Stimulated activated naive CD8-positive, alpha-beta T cell treated with anti-CD3 and anti-CD28 coated beads, Interleukin-15, Interleukin-2, amounts not matched to agents 100 ng/mL and 50 ng/mL, for 24 hours (primary cell): ENCODE data around the gene FLACC1.
"Not testable (repeated sequence)": the region's sequence is repeated elsewhere in the genome, so short reads cannot be mapped to it uniquely, and the experiment has no call there.

ENCODE experiments used
- H3K27ac Mint-ChIP-seq: one replicate; pipeline ENCODE4 v1.8.0; 2021; ENCODE audit warnings: mild to moderate bottlenecking, mixed read lengths
- H3K27me3 Mint-ChIP-seq: one replicate; pipeline ENCODE4 v1.8.0; 2021; ENCODE audit warnings: mixed read lengths
- H3K36me3 Mint-ChIP-seq: one replicate; pipeline ENCODE4 v1.8.0; 2021; ENCODE audit warnings: low read depth, mixed read lengths
- H3K4me1 Mint-ChIP-seq: one replicate; pipeline ENCODE4 v1.8.0; 2021; ENCODE audit warnings: low read depth, mixed read lengths
- H3K4me3 Mint-ChIP-seq: one replicate; pipeline ENCODE4 v1.8.0; 2021; ENCODE audit warnings: mild to moderate bottlenecking, mixed read lengths
- H3K9me3 Mint-ChIP-seq: one replicate; pipeline ENCODE4 v1.8.0; 2021; ENCODE audit warnings: mixed read lengths

Gene FLACC1

DNA sequence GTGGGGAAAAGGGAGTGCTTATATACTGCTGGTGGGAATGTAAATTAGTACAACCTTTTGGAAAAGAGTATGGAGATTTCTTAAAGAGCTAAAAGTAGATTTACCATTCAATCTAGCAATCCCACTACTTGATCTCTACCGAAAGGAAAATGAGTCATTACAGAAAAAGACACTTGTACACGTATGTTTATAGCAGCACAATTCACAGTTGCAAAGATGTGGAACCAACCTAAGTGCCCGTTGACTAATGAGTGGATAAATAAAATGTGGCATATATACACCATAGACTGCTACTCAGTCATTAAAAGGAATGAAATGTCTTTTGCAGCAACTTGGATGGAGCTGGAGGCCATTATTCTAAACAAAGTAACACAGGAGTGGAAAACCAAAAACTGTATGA is 29.5 kb downstream of the FLACC1 start:
- H3K27me3 Mint-ChIP-seq, result no peaks in the 10 kb centered on the region
- H3K9me3 Mint-ChIP-seq, result peaks cover 14% of the 10 kb centered on the region
- peaks cover 25% of the 10 kb centered on the region for H3K36me3 Mint-ChIP-seq
- no peak overlapping the region for H3K27ac Mint-ChIP-seq
- H3K4me1 Mint-ChIP-seq, result peaks cover 4% of the 10 kb centered on the region
- H3K4me3 Mint-ChIP-seq, result no peak overlapping the region

DNA sequence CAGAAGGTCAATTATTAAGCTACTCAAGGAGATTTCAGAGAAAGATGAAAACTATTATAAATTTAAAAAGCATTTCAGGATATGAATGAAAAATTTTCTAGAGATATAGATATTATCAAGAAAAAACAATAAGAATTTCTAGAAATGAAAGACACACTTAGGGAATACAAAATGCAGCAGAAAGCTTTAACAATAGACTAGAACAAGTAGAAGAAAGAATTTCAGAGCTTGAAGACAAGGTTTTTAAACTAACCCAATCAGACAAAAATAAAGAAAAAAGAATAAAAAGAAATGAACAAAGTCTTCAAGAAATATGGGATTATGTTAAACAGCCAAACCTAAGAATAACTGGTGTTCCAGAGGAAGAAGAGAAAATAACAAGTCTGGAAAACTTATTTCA is 34.4 kb downstream of the FLACC1 start:
- peaks cover 2% of the 10 kb centered on the region for H3K4me1 Mint-ChIP-seq
- no peak overlapping the region for H3K27ac Mint-ChIP-seq
- H3K27me3 Mint-ChIP-seq, result no peaks in the 10 kb centered on the region
- H3K36me3 Mint-ChIP-seq, result peaks cover 47% of the 10 kb centered on the region
- no peak overlapping the region for H3K4me3 Mint-ChIP-seq
- peaks cover 29% of the 10 kb centered on the region for H3K9me3 Mint-ChIP-seq

DNA sequence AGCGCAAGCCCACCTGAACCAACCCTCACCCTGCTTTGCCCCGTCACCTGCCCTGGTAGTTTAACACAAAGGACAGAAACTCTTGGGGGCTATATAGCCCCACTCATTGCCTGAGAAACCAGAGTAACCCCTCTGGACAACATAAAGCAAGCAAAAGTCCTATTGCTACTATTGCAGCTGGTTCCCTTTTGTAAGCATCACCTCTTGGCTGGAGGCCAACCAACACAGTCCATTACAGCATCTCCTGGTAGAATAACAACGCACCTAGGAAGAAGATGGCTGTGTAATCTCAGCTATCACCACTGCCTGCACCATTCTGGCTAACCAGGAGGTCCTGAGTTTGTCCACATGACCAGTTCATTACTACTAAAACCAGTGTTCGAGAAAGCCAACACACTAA is 36.4 kb downstream of the FLACC1 start:
- Mint-ChIP-seq H3K36me3 (peaks cover 48% of the 10 kb centered on the region), H3K27ac (no peak overlapping the region), H3K27me3 (no peaks in the 10 kb centered on the region), H3K4me3 (no peak overlapping the region), H3K9me3 (peaks cover 25% of the 10 kb centered on the region), H3K4me1 (no peaks in the 10 kb centered on the region)

DNA sequence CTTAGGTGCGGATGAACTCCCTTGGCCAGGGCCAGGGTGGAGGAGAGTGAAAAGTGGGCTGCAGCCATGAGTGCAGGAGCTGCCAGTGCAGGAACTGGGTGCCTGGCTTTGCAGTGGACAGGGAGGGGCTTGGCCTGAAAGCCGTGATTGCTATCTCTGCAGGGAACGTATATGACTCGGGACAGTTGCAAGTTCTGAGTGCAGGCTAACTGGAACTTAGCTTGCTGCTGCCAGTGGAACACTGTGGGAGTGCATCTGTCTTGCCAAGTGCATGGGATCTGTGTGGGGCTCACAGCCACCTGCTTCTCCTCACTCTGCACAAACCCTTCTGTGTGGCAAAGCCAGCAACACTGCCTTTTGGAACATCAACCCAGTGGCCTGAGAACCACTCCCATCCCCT is 36.9 kb downstream of the FLACC1 start:
- no peak overlapping the region for H3K27ac Mint-ChIP-seq
- no peaks in the 10 kb centered on the region for H3K4me1 Mint-ChIP-seq
- H3K36me3 Mint-ChIP-seq, result peaks cover 48% of the 10 kb centered on the region
- H3K27me3 Mint-ChIP-seq, result no peaks in the 10 kb centered on the region
- peaks cover 25% of the 10 kb centered on the region for H3K9me3 Mint-ChIP-seq
- H3K4me3 Mint-ChIP-seq, result no peak overlapping the region

DNA sequence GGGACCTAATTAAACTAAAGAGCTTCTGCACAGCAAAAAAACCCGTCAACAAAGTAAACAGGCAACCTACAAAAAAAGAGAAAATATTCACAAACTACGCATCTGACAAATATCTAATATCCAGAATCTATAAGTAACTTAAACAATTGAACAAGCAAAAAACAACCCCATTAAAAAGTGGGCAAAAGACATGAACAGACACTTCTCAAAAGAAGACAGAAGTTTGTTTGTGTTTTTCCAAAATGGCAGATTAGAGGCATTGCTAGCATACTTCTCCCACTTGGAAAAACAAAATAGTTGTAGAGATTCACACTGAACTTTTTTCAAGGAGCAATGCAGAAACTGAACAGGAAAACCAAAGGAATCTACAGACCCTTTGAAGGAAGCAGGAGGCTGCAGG is 37.6 kb downstream of the FLACC1 start:
- H3K9me3 Mint-ChIP-seq, result peaks cover 25% of the 10 kb centered on the region
- H3K4me1 Mint-ChIP-seq, result no peaks in the 10 kb centered on the region
- no peak overlapping the region for H3K27ac Mint-ChIP-seq
- H3K4me3 Mint-ChIP-seq, result no peak overlapping the region
- H3K27me3 Mint-ChIP-seq, result no peaks in the 10 kb centered on the region
- H3K36me3 Mint-ChIP-seq, result peaks cover 47% of the 10 kb centered on the region

DNA sequence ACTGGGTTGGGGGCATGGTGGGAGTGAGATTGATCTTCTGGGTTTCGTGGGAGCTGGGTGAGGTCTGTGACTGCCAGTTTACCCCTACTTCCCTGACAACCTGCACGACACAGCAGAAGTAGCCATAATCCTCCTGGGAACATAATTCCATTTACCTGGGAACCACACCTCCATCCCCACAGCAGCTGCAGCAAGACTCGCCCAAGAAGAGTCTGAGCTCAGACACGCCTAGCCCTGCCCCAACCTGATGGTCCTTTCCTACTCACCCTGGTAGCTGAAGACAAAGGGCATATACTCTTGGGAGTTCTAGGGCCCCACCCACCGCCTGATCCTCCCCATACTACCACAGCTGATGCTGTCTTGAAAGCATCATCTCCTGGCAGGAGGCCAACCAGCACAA is 43.8 kb downstream of the FLACC1 start:
- Mint-ChIP-seq H3K9me3 (peaks cover 24% of the 10 kb centered on the region), H3K27me3 (no peaks in the 10 kb centered on the region), H3K36me3 (peaks cover 54% of the 10 kb centered on the region), H3K27ac (no peak overlapping the region), H3K4me3 (no peak overlapping the region), H3K4me1 (no peaks in the 10 kb centered on the region)

DNA sequence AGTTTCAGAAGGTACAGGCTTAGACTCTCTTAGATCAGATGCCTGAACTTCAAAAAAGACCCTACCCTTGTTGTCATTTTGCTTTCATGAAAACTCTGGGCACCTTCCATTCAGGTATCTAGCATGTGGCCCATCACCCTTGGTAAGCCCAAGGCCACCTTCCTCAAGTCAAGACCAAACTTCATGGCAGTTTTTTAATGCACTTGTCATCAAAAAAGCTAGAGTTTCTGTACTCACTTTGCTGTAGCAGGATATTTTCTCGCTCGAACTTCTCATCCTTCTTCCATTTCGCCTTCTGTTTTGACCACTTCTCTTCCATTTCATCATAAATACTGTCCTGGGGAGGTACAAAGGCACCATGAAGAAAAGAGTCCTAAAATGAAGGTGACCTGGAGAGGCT is 48.2 kb downstream of the FLACC1 start:
- Mint-ChIP-seq H3K27ac (no peak overlapping the region), H3K9me3 (peaks cover 19% of the 10 kb centered on the region), H3K36me3 (peaks cover 62% of the 10 kb centered on the region), H3K27me3 (no peaks in the 10 kb centered on the region), H3K4me1 (no peaks in the 10 kb centered on the region), H3K4me3 (no peak overlapping the region)

DNA sequence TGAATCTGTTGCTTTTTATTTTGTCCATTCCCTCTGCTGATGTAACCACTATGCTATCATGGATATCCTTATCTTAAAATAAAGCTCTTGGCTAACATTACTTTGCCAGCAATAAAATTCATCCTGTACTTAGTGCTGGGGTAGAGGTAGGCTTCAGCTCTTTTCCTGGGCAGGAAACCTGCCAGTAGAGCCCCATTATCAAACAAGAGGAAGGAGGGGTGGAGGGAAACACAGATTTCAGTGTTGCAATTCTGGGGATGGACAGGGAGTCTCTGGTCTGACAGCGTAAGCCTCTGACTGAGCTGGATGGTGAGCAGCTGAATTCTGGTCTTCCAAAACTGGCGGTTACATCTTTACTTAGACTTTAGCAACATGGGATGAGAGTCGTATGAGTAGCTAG is 49.3 kb downstream of the FLACC1 start:
- H3K4me1 Mint-ChIP-seq, result no peaks in the 10 kb centered on the region
- H3K9me3 Mint-ChIP-seq, result peaks cover 19% of the 10 kb centered on the region
- H3K4me3 Mint-ChIP-seq, result no peak overlapping the region
- H3K27me3 Mint-ChIP-seq, result no peaks in the 10 kb centered on the region
- no peak overlapping the region for H3K27ac Mint-ChIP-seq
- peaks cover 62% of the 10 kb centered on the region for H3K36me3 Mint-ChIP-seq

DNA sequence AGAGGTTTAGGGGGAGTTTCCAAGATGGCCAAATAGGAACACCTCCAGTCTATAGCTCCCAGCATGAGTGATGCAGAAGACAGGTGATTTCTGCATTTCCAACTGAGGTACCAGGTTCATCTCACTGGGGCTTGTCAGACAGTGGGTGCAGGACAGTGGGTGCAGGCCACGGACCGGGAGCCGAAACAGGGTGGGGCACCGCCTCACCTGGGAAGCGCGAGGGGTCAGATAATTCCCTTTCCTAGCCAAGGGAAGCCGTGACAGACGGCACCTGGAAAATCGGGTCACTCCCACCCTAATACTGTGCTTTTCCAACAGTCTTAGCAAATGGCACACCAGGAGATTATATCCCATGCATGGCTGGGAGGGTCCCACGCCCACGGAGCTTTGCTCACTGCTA is 57.2 kb downstream of the FLACC1 start:
- not testable (repeated sequence) for H3K27me3 Mint-ChIP-seq, H3K27ac Mint-ChIP-seq, H3K4me3 Mint-ChIP-seq, H3K4me1 Mint-ChIP-seq
- Mint-ChIP-seq H3K9me3 (peaks cover 20% of the 10 kb centered on the region), H3K36me3 (peaks cover 46% of the 10 kb centered on the region)

DNA sequence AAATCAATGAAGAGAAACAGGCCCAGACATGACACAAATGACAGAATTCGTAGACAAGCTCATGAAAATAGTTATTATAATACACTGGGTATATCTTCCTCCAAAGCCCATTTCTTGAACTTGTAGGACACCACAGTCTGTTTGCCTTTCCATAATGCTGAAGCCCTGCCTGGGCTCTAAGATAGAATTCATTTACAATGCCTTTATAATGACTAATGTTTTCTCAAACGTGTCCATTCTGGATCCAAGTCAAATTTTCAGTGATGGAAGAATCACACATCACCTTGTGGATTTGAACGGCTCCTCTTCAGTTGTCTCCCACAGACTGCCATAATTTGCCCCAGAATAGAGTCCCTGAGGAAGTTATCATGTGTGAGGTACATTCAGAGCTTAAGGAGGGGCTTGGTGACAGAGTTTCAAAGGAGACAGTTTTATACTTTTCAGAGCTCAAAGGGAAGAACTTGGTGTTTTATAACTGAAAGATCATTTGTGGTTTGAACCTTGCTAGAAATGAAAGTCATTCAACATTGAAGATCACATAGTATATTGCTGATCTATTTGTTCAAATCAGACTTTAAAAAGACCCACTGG is 58.6 kb downstream of the FLACC1 start:
- Mint-ChIP-seq H3K9me3 (peaks cover 22% of the 10 kb centered on the region), H3K27me3 (no peaks in the 10 kb centered on the region), H3K36me3 (peaks cover 43% of the 10 kb centered on the region), H3K27ac (no peak overlapping the region), H3K4me3 (no peak overlapping the region), H3K4me1 (no peaks in the 10 kb centered on the region)

DNA sequence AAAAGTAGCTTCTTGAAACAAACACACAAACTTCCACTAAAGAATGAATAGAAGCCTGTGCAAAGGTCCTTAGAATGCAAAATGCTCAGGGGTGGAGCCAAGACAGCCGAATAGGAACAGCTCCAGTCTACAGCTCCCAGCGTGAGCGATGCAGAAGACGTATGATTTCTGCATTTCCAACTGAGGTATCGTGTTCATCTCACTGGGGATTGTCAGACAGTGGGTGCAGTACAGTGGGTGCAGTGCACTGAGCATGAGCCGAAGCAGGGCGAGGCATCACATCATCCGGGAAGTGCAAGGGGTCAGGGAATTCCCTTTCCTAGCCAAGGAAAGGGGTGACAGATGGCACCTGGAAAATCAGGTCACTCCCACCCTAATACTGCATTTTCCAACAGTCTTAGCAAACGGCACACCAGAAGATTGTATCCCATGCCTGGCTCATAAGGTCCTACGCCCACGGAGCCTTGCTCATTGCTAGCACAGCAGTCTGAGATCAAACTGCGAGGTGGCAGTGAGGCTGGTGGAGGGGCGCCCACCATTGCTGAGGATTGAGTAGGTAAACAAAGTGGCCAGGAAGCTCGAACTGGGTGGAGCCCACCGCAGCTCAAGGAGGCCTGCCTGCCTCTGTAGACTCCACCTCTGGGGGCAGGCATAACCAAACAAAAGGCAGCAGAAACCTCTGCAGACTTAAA is 66.5 kb downstream of the FLACC1 start:
- peaks cover 34% of the 10 kb centered on the region for H3K9me3 Mint-ChIP-seq
- H3K4me3 Mint-ChIP-seq, H3K27ac Mint-ChIP-seq, H3K4me1 Mint-ChIP-seq, H3K27me3 Mint-ChIP-seq: not testable (repeated sequence)
- H3K36me3 Mint-ChIP-seq, result peaks cover 82% of the 10 kb centered on the region

DNA sequence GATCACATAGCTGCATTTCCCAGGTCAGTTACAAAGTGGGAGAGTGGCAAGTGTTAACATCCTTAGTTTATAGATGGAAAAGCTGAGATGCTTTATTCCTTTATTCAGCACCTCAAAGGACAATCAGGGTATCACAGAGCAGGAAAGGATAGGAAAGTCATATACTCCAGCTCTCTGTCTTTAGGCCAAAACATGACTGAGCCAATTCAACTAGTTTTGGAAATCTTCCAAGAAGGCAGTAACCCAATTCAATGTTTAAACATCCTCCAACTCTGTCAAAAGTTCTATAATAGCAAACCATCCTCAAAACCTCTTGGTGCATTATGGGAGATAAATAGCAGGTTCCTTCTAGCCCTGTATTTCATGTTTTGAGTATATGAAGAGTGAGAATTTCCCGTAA is 71.6 kb downstream of the FLACC1 start:
- Mint-ChIP-seq H3K4me1 (peaks cover 18% of the 10 kb centered on the region), H3K4me3 (no peak overlapping the region), H3K27ac (no peak overlapping the region)

DNA sequence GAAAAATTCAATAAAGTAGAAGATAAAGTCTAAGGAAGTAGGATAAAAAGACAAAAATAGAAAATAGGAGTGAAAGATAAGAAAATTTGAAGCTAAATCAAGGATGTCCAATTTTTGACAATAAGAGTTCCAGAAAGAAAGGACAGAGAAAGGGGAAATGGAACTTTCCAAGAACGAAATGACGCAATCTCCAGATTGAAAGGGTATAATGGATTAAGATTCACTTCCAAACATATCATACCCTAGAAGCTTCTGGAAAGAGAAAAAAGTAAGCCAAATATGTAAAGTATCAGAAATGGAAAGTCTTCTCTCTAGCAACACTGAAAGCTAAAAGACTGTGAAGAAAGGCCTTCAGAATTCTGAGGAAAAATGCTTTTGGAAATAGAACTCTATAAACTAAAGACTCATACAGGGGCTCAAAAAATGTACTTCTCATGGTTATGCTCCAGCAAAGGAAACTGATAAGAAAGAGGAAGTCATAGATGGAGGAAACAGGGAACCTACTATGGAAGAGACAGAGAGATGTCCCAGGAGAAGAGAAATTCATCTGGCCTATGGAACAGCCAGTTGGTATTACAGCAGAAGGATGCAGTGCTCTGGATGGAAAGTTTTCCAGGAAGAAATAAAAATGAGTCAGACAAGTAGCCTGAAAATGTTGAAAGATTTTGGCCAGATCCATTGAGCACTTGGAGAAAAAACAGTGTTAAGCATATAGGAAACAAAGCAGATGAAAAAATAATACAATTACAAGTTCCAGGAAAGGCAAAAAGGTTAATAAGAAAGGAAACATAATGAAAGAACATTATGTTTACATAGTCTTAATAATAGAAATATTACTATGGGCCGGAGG is 76.7 kb downstream of the FLACC1 start:
- Mint-ChIP-seq H3K9me3 (no peaks in the 10 kb centered on the region), H3K27ac (peak overlapping the region; percentile 34), H3K4me3 (no peak overlapping the region), H3K27me3 (no peaks in the 10 kb centered on the region), H3K36me3 (peaks cover 46% of the 10 kb centered on the region), H3K4me1 (peaks cover 41% of the 10 kb centered on the region)

More for the DNA sequence above, 71.6 kb downstream of the FLACC1 start:
- peaks cover 63% of the 10 kb centered on the region for H3K36me3 Mint-ChIP-seq
- no peaks in the 10 kb centered on the region for H3K27me3 Mint-ChIP-seq
- peaks cover 13% of the 10 kb centered on the region for H3K9me3 Mint-ChIP-seq

DNA sequence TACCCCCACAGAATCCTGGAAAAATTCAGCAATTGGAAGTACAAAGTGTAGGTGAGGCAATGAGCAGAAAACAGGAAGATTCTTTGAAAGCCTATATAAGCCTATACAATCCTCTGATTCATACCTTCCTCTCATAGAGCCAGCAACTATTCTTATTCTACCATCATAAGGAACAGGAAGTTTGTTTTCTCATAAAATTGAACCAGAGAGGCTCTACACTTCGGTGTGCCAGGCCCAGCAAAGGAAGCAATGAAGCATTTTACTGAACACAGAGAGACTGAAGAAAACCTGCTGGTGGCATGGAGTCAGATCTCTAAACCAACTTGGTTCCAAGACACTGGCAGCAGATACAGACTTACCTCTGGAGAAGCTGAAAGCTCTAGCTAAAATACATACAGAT is 78.1 kb downstream of the FLACC1 start:
- peak overlapping the region; percentile 74 for H3K27ac Mint-ChIP-seq
- peaks cover 49% of the 10 kb centered on the region for H3K36me3 Mint-ChIP-seq
- H3K4me1 Mint-ChIP-seq, result peaks cover 32% of the 10 kb centered on the region
- H3K27me3 Mint-ChIP-seq, result no peaks in the 10 kb centered on the region
- H3K4me3 Mint-ChIP-seq, result no peak overlapping the region
- no peaks in the 10 kb centered on the region for H3K9me3 Mint-ChIP-seq

DNA sequence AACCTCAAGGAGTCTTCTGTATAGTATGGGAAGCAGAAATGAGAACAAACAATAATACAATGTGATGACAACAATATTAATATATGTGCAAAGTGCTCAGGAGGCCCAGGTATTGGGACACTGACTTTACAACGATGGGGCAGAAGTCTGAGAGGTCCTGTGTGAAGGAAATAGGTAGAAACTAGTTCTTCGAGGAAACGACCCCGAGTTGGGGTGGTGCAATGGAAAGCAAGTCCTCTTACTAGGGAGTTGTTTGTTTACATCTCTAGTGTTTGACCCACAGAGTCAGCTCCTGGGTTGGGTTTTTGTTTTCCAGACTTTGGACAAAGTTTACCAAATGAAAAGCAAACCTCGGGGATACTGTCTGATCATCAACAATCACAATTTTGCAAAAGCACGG is 80.6 kb downstream of the FLACC1 start:
- no peaks in the 10 kb centered on the region for H3K27me3 Mint-ChIP-seq

More for the DNA sequence above, 80.6 kb downstream of the FLACC1 start:
- peaks cover 54% of the 10 kb centered on the region for H3K4me1 Mint-ChIP-seq
- H3K27ac Mint-ChIP-seq, result no peak overlapping the region
- H3K4me3 Mint-ChIP-seq, result no peak overlapping the region
- H3K36me3 Mint-ChIP-seq, result peaks cover 71% of the 10 kb centered on the region
- no peaks in the 10 kb centered on the region for H3K9me3 Mint-ChIP-seq
